SK-N-SH treated with all-trans-retinoic acid at 6 μM for 48 hours (cell line): ENCODE results near the gene ABCC4.
A peak's percentile ranks its signal among the peaks of the same experiment; 100 is the strongest.
"Not testable (repeated sequence)": the region's sequence is repeated elsewhere in the genome, so short reads cannot be mapped to it uniquely, and the experiment has no call there.

Source experiments
- ATAC-seq: fragments of 200-7000 bp; cut with Tn5 transposase; 3 replicates; pipeline ENCODE4 v1.9.1; 2020; ENCODE audit warnings: mild to moderate bottlenecking, moderate library complexity
- ARNTL ChIP-seq: fragments of 450-650 bp; formaldehyde crosslinking; IDR thresholded peaks from 2 replicates; pipeline ENCODE4 v1.5.0; 2020; ENCODE audit warnings: low read depth, mild to moderate bottlenecking, moderate library complexity, borderline replicate concordance
- BACH2 ChIP-seq: fragments of 250-450 bp; sonication (Bioruptor Pico); IDR thresholded peaks from 2 replicates; pipeline ENCODE4 v1.9.0; 2021; ENCODE audit warnings: mild to moderate bottlenecking, borderline replicate concordance
- CREB5 ChIP-seq: fragments of 250-450 bp; sonication (Bioruptor Pico); IDR thresholded peaks from 2 replicates; pipeline ENCODE4 v1.5.1; 2020; ENCODE audit warnings: low read depth, mild to moderate bottlenecking, moderate library complexity
- CSDC2 ChIP-seq: fragments of 250-450 bp; sonication (Bioruptor Pico); IDR thresholded peaks from 2 replicates; pipeline ENCODE4 v1.5.0; 2020; ENCODE audit warnings: mild to moderate bottlenecking, moderate library complexity
- CSRNP3 ChIP-seq: fragments of 250-450 bp; sonication (Bioruptor Pico); IDR thresholded peaks from 2 replicates; pipeline ENCODE4 v1.5.1; 2021; ENCODE audit warnings: mild to moderate bottlenecking, moderate library complexity
- ESRRG ChIP-seq: fragments of 250-450 bp; sonication (Bioruptor Pico); IDR thresholded peaks from 2 replicates; pipeline ENCODE4 v1.6.1; 2021; ENCODE audit warnings: mild to moderate bottlenecking
- GLIS3 ChIP-seq: fragments of 250-450 bp; sonication (Bioruptor Pico); IDR thresholded peaks from 2 replicates; pipeline ENCODE4 v1.5.0; 2020; ENCODE audit warnings: mild to moderate bottlenecking, moderate library complexity
- ISL1 ChIP-seq: fragments of 250-450 bp; sonication (Bioruptor Pico); IDR thresholded peaks from 2 replicates; pipeline ENCODE4 v2.1.2; 2022; ENCODE audit warnings: mild to moderate bottlenecking, moderate library complexity
- OSR1 ChIP-seq: fragments of 250-450 bp; sonication (Bioruptor Pico); IDR thresholded peaks from 2 replicates; pipeline ENCODE4 v1.8.0; 2022; ENCODE audit warnings: moderate library complexity, mild to moderate bottlenecking, inconsistent platforms
- PATZ1 ChIP-seq: fragments of 250-450 bp; sonication (Bioruptor Pico); IDR thresholded peaks from 2 replicates; pipeline ENCODE4 v1.8.0; 2020; ENCODE audit warnings: mild to moderate bottlenecking, moderate library complexity, borderline replicate concordance
- PPARA ChIP-seq: fragments of 250-450 bp; sonication (Bioruptor Pico); IDR thresholded peaks from 2 replicates; pipeline ENCODE4 v1.5.0; 2020; ENCODE audit warnings: mild to moderate bottlenecking, borderline replicate concordance
- RARB ChIP-seq: fragments of 250-450 bp; sonication (Bioruptor Pico); IDR thresholded peaks from 2 replicates; pipeline ENCODE4 v1.8.0; 2021; ENCODE audit warnings: mild to moderate bottlenecking, moderate library complexity
- TCF4 ChIP-seq: fragments of 250-450 bp; sonication (Bioruptor Pico); IDR thresholded peaks from 2 replicates; pipeline ENCODE4 v1.8.0; 2021; ENCODE audit warnings: mild to moderate bottlenecking, moderate library complexity, borderline replicate concordance
- TOX ChIP-seq: fragments of 250-450 bp; sonication (Bioruptor Pico); IDR thresholded peaks from 2 replicates; pipeline ENCODE4 v1.8.0; 2021; ENCODE audit warnings: mild to moderate bottlenecking, moderate library complexity, borderline replicate concordance
- TSHZ2 ChIP-seq: fragments of 250-450 bp; sonication (Bioruptor Pico); IDR thresholded peaks from 2 replicates; pipeline ENCODE4 v1.5.0; 2020; ENCODE audit warnings: mild to moderate bottlenecking, moderate library complexity
- ZC3H10 ChIP-seq: fragments of 250-450 bp; sonication (Bioruptor Pico); IDR thresholded peaks from 2 replicates; pipeline ENCODE4 v1.5.1; 2021; ENCODE audit warnings: mild to moderate bottlenecking, moderate library complexity
- ZFP3 ChIP-seq: fragments of 250-450 bp; sonication (Bioruptor Pico); IDR thresholded peaks from 2 replicates; pipeline ENCODE4 v1.5.0; 2020; ENCODE audit warnings: mild to moderate bottlenecking, moderate library complexity
- ZFP30 ChIP-seq: fragments of 450-650 bp; formaldehyde crosslinking; IDR thresholded peaks from 2 replicates; pipeline ENCODE4 v1.5.0; 2022; ENCODE audit warnings: mild to moderate bottlenecking, moderate library complexity
- ZNF565 ChIP-seq: fragments of 450-650 bp; formaldehyde crosslinking; conservative IDR thresholded peaks from 2 replicates; pipeline ENCODE4 v1.5.0; 2020; ENCODE audit warnings: low read depth, mild to moderate bottlenecking, moderate library complexity
- ZNF70 ChIP-seq: fragments of 450-650 bp; formaldehyde crosslinking; IDR thresholded peaks from 2 replicates; pipeline ENCODE4 v1.5.0; 2020; ENCODE audit warnings: mild to moderate bottlenecking, moderate library complexity
- ZNF8 ChIP-seq: fragments of 450-650 bp; formaldehyde crosslinking; IDR thresholded peaks from 2 replicates; pipeline ENCODE4 v1.5.0; 2020; ENCODE audit warnings: mild to moderate bottlenecking, moderate library complexity

The ABCC4 gene

GRCh38 chr13:95192998-95193397 lies 108.3 kb downstream of the ABCC4 start:
- no peak for ATAC-seq
- no peak for TF ChIP-seq RARB (CRISPR knock-in tag)

GRCh38 chr13:95192564-95192945 lies 108.7 kb downstream of the ABCC4 start:
- ATAC-seq = not testable (repeated sequence)

- peak; percentile 98 for ATAC-seq
- TF ChIP-seq BACH2 (CRISPR knock-in tag) (no peak), ZFP3 (no peak), CSDC2 (CRISPR knock-in tag) (no peak), ZC3H10 (CRISPR knock-in tag) (no peak), TCF4 (no peak), ZNF8 (CRISPR knock-in tag) (no peak), RARB (CRISPR knock-in tag) (no peak), ISL1 (CRISPR knock-in tag) (no peak), OSR1 (CRISPR knock-in tag) (no peak), ZNF565 (CRISPR knock-in tag) (no peak), PPARA (CRISPR knock-in tag) (no peak), ZNF70 (CRISPR knock-in tag) (no peak), ARNTL (no peak)
- TF ChIP-seq, all 23 proteins: peak for 0
These were observed 109.3 kb downstream of the ABCC4 start for GRCh38 chr13:95191821-95192563.

GRCh38 chr13:95188128-95188527 lies 113.1 kb downstream of the ABCC4 start:
- no peak for ATAC-seq
- no peak for TF ChIP-seq ZNF70 (CRISPR knock-in tag)
- TF ChIP-seq ZFP3 = no peak
- no peak for TF ChIP-seq ZNF8 (CRISPR knock-in tag)
- TF ChIP-seq PATZ1 (CRISPR knock-in tag) = no peak
- TF ChIP-seq OSR1 (CRISPR knock-in tag) = no peak
- no peak for TF ChIP-seq ZFP30
- no peak for TF ChIP-seq TOX (CRISPR knock-in tag)
- no peak for TF ChIP-seq GLIS3 (CRISPR knock-in tag)
- TF ChIP-seq PPARA (CRISPR knock-in tag) = no peak
- no peak for TF ChIP-seq TSHZ2 (CRISPR knock-in tag)
- TF ChIP-seq ARNTL = no peak
- TF ChIP-seq ZC3H10 (CRISPR knock-in tag) = no peak
- TF ChIP-seq CREB5 (CRISPR knock-in tag) = no peak
- TF ChIP-seq BACH2 (CRISPR knock-in tag) = no peak
- no peak for TF ChIP-seq CSDC2 (CRISPR knock-in tag)
- TF ChIP-seq TCF4 = no peak
- TF ChIP-seq ESRRG = no peak
- no peak for TF ChIP-seq RARB (CRISPR knock-in tag)
- no peak for TF ChIP-seq CSRNP3 (CRISPR knock-in tag)
